ENCODE data around the gene ZNF212. TPM values are rescaled to one million over a fixed set of nuclear protein-coding genes. Genes with fewer than 3 reads are reported as not detected.

The ZNF212 gene
- total RNA-seq, 4 donors from 2014 or later = 7.1 to 17.9 (median 9.9) TPM

GRCh38 chr7:149214020-149214720 is 25.3 kb upstream of the ZNF212 start:
- no peak overlapping the region for H3K4me3 ChIP-seq
- DNase-seq (ENCODE audit: low spot score in 2 of 2) = no peak
- no peaks in the 10 kb centered on the region for H3K9me3 ChIP-seq
- H3K36me3 ChIP-seq = peaks cover 100% of the 10 kb centered on the region
- 56% methylated on average over 7 of the region's 7 CpGs for WGBS
- H3K4me1 ChIP-seq = no peaks in the 10 kb centered on the region
- TF ChIP-seq EP300 (IDR thresholded peaks at IDR 0.05) = no peak
- no peak for TF ChIP-seq POLR2A (IDR thresholded peaks at IDR 0.05)
- no peak for TF ChIP-seq CTCF (IDR thresholded peaks at IDR 0.05)
- no peak for TF ChIP-seq POLR2AphosphoS5 (IDR thresholded peaks at IDR 0.05)
- no peaks in the 10 kb centered on the region for H3K27me3 ChIP-seq
- no peak overlapping the region for H3K27ac ChIP-seq

- Histone ChIP-seq H3K9me3 (no peaks in the 10 kb centered on the region), H3K4me3 (no peak overlapping the region), H3K27me3 (no peaks in the 10 kb centered on the region), H3K27ac (no peak overlapping the region), H3K36me3 (peaks cover 100% of the 10 kb centered on the region), H3K4me1 (no peaks in the 10 kb centered on the region)
- no peak for TF ChIP-seq POLR2AphosphoS5 (IDR thresholded peaks at IDR 0.05)
- TF ChIP-seq EP300 (IDR thresholded peaks at IDR 0.05) = no peak
- no peak for TF ChIP-seq CTCF (IDR thresholded peaks at IDR 0.05)
- TF ChIP-seq POLR2A (IDR thresholded peaks at IDR 0.05) = no peak
- no peak for DNase-seq (ENCODE audit: low spot score in 2 of 2)
- WGBS = 78% methylated on average over 2 of the region's 2 CpGs
Observed at GRCh38 chr7:149216402-149216801, 23.0 kb upstream of the ZNF212 start.

DNA sequence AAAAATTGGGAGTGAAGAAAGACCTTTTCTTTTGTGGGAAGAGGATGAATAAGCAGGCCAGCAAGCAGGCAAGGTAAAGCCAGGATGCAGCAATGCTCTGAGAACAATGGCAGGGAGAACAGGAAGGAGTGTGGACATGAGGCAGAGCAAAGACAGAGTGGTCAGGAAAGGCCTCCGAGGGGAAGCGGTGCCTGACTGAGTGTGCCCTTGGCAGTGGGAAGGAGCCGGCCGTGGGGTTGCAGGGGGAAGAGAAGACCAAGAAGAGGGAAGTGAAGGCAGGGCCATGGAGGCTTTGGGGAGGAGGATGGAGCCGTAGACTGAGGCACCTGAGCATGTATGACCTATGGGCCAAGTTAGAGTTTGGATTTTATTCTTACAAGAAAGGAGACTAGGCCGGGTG is 21.9 kb upstream of the ZNF212 start:
- 89% methylated on average over 6 of the region's 6 CpGs for WGBS
- Histone ChIP-seq H3K4me3 (no peak overlapping the region), H3K9me3 (no peaks in the 10 kb centered on the region), H3K36me3 (peaks cover 100% of the 10 kb centered on the region), H3K4me1 (no peaks in the 10 kb centered on the region), H3K27me3 (no peaks in the 10 kb centered on the region), H3K27ac (no peak overlapping the region)
- no peak for DNase-seq (ENCODE audit: low spot score in 2 of 2)
- TF ChIP-seq POLR2AphosphoS5 (IDR thresholded peaks at IDR 0.05) = no peak
- TF ChIP-seq CTCF (IDR thresholded peaks at IDR 0.05) = no peak
- TF ChIP-seq POLR2A (IDR thresholded peaks at IDR 0.05) = no peak
- TF ChIP-seq EP300 (IDR thresholded peaks at IDR 0.05) = no peak

- Histone ChIP-seq H3K36me3 (peaks cover 100% of the 10 kb centered on the region), H3K4me1 (no peaks in the 10 kb centered on the region), H3K27me3 (no peaks in the 10 kb centered on the region), H3K27ac (no peak overlapping the region), H3K4me3 (no peak overlapping the region), H3K9me3 (no peaks in the 10 kb centered on the region)
- DNase-seq (ENCODE audit: low spot score in 2 of 2) = no peak
- WGBS = 91% methylated on average over 10 of the region's 10 CpGs
- no peak for TF ChIP-seq EP300 (IDR thresholded peaks at IDR 0.05)
Observed at GRCh38 chr7:149218469-149219420, 20.7 kb upstream of the ZNF212 start.

- Histone ChIP-seq H3K36me3 (peaks cover 100% of the 10 kb centered on the region), H3K4me3 (no peak overlapping the region), H3K4me1 (no peaks in the 10 kb centered on the region), H3K27me3 (no peaks in the 10 kb centered on the region), H3K9me3 (no peaks in the 10 kb centered on the region), H3K27ac (no peak overlapping the region)
- TF ChIP-seq EP300 (IDR thresholded peaks at IDR 0.05) (no peak), POLR2AphosphoS5 (IDR thresholded peaks at IDR 0.05) (no peak), CTCF (IDR thresholded peaks at IDR 0.05) (no peak), POLR2A (IDR thresholded peaks at IDR 0.05) (no peak)
- no peak for DNase-seq (ENCODE audit: low spot score in 2 of 2)
- WGBS = 67% methylated on average over 6 of the region's 6 CpGs
Observed at GRCh38 chr7:149220534-149220933, 18.9 kb upstream of the ZNF212 start.
